Tibial artery (tissue), 4 donors: Measurements from ENCODE around the gene SLC35G2.
"Not testable (repeated sequence)": the region's sequence is repeated elsewhere in the genome, so short reads cannot be mapped to it uniquely, and the experiment has no call there.

Experiments used
- DNase-seq, 2 donors: peaks; one replicate each; pipeline ENCODE4 v3.0.0-alpha.2; 2019
- H3K27ac ChIP-seq, 2 donors: fragments of 200-600 bp; sonication (generic) in 1 of 2; 1 replicate in 1 of 2; 2 replicates in 1 of 2; pipeline ENCODE4 v1.5.1; 2018 to 2019; ENCODE audit warnings: mild to moderate bottlenecking in 1 of 2
- H3K27me3 ChIP-seq, 2 donors: fragments of 200-600 bp; sonication (generic) in 1 of 2; one replicate each; pipeline versions ENCODE4 v1.5.1 to v1.6.0; 2016 to 2019
- H3K36me3 ChIP-seq, 3 donors: fragments of 200-600 bp; sonication (generic) in 2 of 3; one replicate each; pipeline ENCODE4 v1.5.1; 2016 to 2019; ENCODE audit warnings: mild to moderate bottlenecking in 2 of 3
- H3K4me1 ChIP-seq, 4 donors: fragments of 200-600 bp; sonication (generic) in 2 of 4; 1 replicate in 3 of 4; 2 replicates in 1 of 4; pipeline ENCODE4 v1.5.1; 2016 to 2019
- H3K4me3 ChIP-seq, 2 donors: fragments of 200-600 bp; sonication (generic) in 1 of 2; 1 replicate in 1 of 2; 2 replicates in 1 of 2; pipeline ENCODE4 v1.5.1; 2018 to 2019; ENCODE audit warnings: mild to moderate bottlenecking in 2 of 2
- H3K9me3 ChIP-seq, 3 donors: fragments of 200-600 bp; sonication (generic) in 1 of 3; one replicate each; pipeline ENCODE4 v1.5.1; 2016 to 2019
- CTCF ChIP-seq, 2 experiments: fragments of 200-600 bp in 1 of 2; fragments of 450-650 bp in 1 of 2; IDR thresholded peaks; one replicate each; pipeline ENCODE4 v1.5.1; 2017 to 2019; ENCODE audit warnings: antibody characterized with exemption in 2 of 2, mild to moderate bottlenecking in 1 of 2, moderate library complexity in 1 of 2
- intact Hi-C: fragments of 100-400 bp; cut with DNase I; formaldehyde crosslinking; loops from one replicate; pipeline ENCODE4 v1.15.0; 2023; ENCODE audit warnings: low total_unique reads

Gene SLC35G2

GRCh38 chr3:136883967-136884720 is 65.2 kb downstream of the SLC35G2 start:
- Histone ChIP-seq H3K9me3 (no peaks in the 10 kb centered on the region), H3K36me3 (no peaks in the 10 kb centered on the region), H3K4me1 (peaks cover 0 to 9% (median 5%) of the 10 kb centered on the region in 4 donors), H3K27me3 (no peaks in the 10 kb centered on the region), H3K4me3 (no peak overlapping the region), H3K27ac (no peak overlapping the region)
- DNase-seq: no peak
- TF ChIP-seq CTCF (IDR thresholded peaks at IDR 0.05): no peak
- intact Hi-C loops: no loop called here

- H3K9me3 ChIP-seq: no peaks in the 10 kb centered on the region
- no peak for DNase-seq
- H3K27me3 ChIP-seq: no peaks in the 10 kb centered on the region
- peaks cover 0 to 4% (median 0%) of the 10 kb centered on the region in 3 donors for H3K36me3 ChIP-seq
- no peak overlapping the region for H3K27ac ChIP-seq
- H3K4me1 ChIP-seq: peaks cover 0 to 9% (median 5%) of the 10 kb centered on the region in 4 donors
- no peak overlapping the region for H3K4me3 ChIP-seq
- intact Hi-C loops: no loop called here
- TF ChIP-seq CTCF (IDR thresholded peaks at IDR 0.05): no peak
Observed at GRCh38 chr3:136885357-136886213, 66.7 kb downstream of the SLC35G2 start.

GRCh38 chr3:136889947-136890346 is 71.0 kb downstream of the SLC35G2 start:
- Histone ChIP-seq H3K27ac (no peak overlapping the region), H3K36me3 (peaks cover 0 to 4% (median 0%) of the 10 kb centered on the region in 3 donors), H3K27me3 (no peaks in the 10 kb centered on the region), H3K4me1 (peaks cover 0 to 18% (median 11%) of the 10 kb centered on the region in 4 donors), H3K4me3 (no peak overlapping the region), H3K9me3 (no peaks in the 10 kb centered on the region)
- no peak for DNase-seq
- intact Hi-C loops: no loop called here
- no peak for TF ChIP-seq CTCF (IDR thresholded peaks at IDR 0.05)

- intact Hi-C loops: no loop called here
- DNase-seq: no peak
- no peak for TF ChIP-seq CTCF (IDR thresholded peaks at IDR 0.05)
- H3K9me3 ChIP-seq: no peaks in the 10 kb centered on the region
- H3K27ac ChIP-seq: no peak overlapping the region
- no peak overlapping the region for H3K4me3 ChIP-seq
- peaks cover 0 to 12% (median 5%) of the 10 kb centered on the region in 4 donors for H3K4me1 ChIP-seq
- H3K36me3 ChIP-seq: peaks cover 0 to 4% (median 0%) of the 10 kb centered on the region in 3 donors
- H3K27me3 ChIP-seq: no peaks in the 10 kb centered on the region
Observed at GRCh38 chr3:136891934-136892855, 73.3 kb downstream of the SLC35G2 start.

GRCh38 chr3:136893848-136894443 is 75.0 kb downstream of the SLC35G2 start:
- H3K4me1 ChIP-seq: peaks cover 0 to 12% (median 6%) of the 10 kb centered on the region in 4 donors
- TF ChIP-seq CTCF (IDR thresholded peaks at IDR 0.05): no peak
- no peaks in the 10 kb centered on the region for H3K9me3 ChIP-seq
- no peak overlapping the region for H3K27ac ChIP-seq
- no peak overlapping the region for H3K4me3 ChIP-seq
- H3K27me3 ChIP-seq: no peaks in the 10 kb centered on the region
- H3K36me3 ChIP-seq: peaks cover 0 to 4% (median 0%) of the 10 kb centered on the region in 3 donors
- DNase-seq: no peak
- intact Hi-C loops: no loop called here

GRCh38 chr3:136897171-136897570 is 78.2 kb downstream of the SLC35G2 start:
- intact Hi-C loops, H3K4me3 ChIP-seq, H3K27ac ChIP-seq, DNase-seq, H3K27me3 ChIP-seq, H3K9me3 ChIP-seq, H3K36me3 ChIP-seq: not testable (repeated sequence)
- peaks cover 0 to 17% (median 6%) of the 10 kb centered on the region in 4 donors for H3K4me1 ChIP-seq
